ENCODE results near the gene SF3A1.
"Not testable (repeated sequence)": the region's sequence is repeated elsewhere in the genome, so short reads cannot be mapped to it uniquely, and the experiment has no call there.

Gene SF3A1

DNA sequence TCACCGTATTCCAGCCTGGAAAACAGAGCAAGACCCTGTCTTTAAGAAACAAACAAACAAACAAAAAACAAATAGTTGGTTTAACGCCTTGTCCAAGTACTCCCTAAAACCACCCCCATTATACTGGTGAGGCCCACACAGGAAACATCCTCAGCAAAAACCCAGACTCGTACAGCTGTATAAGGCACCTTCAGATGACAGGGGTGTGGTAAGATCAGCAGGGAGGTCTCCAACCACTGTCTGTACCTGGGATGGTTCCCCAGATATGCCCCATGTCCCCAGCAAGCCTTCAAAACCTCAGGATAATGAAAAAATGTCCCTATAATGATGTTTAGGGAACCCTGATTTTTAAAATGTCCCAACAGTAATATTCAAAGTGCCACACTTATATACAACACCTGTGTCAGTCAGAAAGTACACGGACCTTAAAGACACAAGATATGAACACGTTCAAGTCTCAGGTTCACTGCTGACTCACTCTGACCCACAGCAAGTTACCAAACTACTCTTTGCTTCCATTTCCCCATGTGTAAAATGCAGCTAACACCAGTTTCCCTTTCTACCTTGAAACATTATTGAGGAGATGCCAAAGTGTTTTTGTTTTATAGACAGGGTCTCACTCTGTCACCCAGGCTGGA lies 9.3 kb downstream of the SF3A1 start:
- DNase-seq (ENCODE audit: low spot score): no peak

DNA sequence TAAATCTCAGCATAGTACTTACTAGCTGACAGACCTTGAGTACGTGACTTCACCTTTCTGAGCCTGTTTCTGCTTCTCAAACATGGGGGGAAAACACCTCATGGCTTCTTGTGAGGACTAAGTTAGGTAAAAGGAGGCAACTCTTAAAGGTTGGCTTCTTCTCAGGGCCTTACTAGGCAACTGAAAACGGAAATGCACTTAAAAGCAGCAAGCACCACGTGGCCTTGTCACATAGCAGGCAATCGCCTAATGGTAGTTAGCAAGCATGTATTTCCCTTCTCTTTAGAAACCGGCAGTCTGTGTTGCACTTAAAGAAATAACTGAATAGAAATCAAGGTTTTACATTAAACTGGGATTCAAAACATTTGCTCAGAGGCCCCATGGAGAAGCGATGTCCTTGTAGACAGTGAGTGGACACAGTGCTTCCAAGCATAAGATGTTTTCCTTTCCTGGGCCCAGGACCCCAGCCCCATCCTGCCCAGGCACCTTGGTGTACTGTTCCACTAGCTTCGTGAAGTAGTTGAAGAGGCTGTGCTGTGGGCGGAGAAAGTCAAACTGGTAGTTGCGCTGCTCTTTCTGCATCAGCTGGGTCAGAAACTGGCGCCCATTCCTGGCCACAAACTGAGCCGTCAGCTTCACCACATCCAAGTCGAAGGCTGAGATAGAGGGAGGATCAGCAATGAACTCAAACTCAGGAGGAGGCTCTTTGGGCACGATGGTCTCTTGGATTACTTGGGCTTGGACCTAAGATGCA lies 12.1 kb downstream of the SF3A1 start:
- no peak for DNase-seq (ENCODE audit: low spot score)

DNA sequence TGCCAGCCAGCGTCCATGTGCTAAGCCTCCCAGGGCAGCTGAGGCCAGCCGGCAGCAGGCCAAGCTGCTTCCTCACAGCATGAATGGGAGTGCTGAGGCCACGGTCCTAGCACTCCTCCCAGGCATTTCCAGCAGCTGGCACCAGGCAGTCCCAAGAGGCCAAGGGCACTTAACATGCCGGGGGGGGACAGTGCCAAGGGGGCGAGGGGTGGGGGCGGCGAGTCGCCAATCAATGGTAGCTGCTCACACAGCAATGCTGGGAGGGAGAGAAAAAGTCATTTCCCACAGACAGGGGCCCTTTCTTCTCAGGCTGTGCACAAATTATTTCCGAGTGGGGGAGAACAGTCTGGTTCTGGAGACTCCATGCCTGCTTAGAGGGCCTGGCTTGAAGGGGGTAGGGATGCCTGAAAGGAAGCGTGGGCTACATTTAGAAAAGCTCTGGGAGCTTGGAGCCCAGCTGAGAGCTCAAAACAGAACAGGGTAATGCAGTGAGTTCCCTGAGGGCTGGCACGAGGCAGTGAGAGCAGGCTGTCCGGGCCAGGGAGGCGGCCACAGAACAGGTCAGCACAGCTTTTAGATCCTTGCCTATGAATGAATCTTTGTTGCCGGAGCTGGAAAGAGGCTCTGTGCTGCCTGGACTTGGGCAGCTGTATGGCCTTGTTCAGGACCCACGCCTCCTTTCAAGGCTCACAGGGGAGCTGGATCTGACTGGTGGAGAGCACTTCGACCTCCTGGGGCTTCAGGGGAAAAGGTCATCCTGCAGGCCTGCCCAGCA lies 15.6 kb downstream of the SF3A1 start:
- no peak for DNase-seq (ENCODE audit: low spot score)

DNA sequence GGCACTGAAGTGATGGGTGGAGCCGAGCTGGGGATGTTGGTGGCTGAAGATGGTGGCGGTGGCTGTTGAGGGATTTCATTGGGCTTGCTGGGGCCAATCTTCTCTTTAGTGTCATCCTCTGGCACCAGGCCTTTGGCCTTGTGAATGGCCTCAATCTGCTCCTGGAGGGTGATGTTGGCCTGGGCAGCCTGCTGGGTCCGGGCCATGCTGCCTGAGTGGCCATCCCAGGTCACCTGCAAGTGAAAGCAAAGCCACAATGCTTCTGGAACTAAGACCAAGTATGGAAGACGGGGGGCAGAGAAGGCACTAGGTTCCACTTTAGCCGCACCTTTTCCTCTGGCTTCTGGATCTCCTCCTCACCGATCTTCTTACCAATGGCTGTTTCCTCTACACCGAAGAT lies 17.9 kb downstream of the SF3A1 start:
- no peak for DNase-seq (ENCODE audit: low spot score)

DNA sequence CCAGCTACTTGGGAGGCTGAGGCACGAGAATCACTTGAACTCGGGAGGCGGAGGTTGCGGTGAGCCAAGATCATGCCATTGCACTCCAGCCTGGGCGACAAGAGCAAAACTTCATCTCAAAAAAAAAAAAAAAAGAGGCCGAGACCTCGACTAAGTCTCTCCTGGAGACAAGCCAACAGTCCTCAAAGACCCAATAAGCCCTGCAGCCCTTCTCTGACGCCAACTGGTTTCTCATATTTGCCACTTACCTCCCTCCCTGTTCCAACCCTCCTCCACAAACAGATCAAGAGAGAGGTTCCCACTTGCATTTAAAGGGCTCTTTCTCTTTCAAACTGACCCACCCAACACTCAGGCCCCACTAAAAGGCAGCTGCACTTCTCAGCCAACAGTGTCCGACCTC lies 18.4 kb downstream of the SF3A1 start:
- not testable (repeated sequence) for DNase-seq (ENCODE audit: low spot score)

DNA sequence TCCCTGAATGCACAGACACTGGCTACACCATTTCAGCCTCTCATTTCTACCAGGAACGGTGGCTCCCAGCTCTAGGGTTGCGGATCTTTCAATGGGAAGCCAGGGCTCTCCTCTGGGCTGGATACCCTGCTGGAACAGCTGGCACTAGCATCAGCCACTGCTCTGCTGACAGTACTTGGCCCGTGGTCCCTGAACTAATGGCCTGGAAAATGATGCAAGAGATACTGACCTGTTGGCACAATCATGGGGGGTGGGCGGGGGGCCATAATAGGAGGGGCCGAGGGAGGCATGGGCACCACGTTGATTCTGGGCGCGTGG lies 19.3 kb downstream of the SF3A1 start:
- DNase-seq (ENCODE audit: low spot score): no peak

DNA sequence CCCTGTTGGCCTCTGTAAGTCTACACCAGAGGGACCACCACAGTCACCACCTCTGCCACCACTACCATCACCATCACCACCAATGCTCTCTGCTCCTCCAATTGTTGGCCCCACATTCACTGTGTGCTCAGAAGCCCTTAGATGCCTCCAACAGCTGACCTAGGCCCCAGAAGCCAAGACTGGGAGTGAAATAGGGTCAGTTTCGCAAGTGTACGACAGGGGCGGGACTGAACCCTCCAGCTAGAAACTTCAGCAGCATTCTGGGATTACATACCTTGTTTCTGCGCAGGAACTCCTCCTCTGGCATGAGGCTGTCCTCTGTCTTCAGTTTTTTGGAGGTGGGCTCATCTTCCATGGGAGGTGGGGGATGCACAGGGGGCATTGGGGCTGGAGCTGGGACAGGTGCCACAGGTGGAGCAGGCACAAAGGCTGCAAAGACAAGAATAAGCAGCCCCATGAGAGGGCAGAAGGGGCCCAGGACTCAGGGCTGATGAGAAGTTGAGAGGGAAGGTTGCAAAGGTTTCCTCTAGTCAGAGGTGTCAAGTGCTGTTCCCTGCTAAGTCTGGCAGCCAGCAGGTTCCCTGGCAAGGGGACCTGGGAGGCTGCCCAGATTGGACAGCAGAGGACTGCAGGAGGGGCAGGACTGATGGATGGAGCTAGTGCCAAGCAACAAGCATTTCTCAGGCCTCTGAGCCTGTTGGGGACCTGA lies 19.8 kb downstream of the SF3A1 start:
- DNase-seq (ENCODE audit: low spot score): no peak

DNA sequence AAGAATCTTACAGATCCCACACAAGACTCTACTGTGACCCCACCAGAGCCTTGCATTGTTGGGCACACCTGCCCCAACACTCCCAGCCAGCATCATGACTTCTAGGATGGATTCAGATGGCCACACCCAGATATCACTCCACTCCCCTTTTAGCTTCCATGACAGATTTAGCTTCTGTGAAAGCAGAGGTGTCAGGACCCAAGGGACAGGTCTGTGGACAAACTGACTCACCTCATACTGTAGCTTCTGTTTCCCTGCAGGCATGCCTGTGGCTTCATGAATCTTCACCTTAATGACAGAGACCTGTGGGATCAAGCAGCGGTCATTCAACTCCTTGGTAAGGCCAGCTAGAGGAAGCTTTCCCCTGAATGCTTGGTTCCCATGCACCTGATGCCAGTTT lies 21.5 kb downstream of the SF3A1 start:
- DNase-seq (ENCODE audit: low spot score): no peak

DNA sequence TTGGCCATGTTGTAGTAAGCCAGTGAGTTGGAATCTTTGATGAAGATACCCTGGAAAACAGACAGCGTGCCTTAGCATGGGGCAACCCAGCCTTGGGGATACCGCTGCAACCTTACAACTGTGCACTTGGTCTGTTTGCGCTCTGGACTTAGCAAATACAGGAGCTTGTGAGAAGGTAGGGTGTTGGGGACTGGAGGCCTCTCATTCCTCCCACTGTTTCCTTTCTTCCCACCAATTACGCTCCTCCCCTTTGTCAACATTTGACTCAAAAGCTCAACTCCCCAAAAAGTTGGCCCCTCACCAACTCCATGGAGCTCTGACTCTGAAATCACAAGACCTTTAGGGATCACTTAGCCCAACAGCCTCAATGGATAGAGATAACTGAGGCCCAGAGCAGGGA lies 22.0 kb downstream of the SF3A1 start:
- no peak for DNase-seq (ENCODE audit: low spot score)

DNA sequence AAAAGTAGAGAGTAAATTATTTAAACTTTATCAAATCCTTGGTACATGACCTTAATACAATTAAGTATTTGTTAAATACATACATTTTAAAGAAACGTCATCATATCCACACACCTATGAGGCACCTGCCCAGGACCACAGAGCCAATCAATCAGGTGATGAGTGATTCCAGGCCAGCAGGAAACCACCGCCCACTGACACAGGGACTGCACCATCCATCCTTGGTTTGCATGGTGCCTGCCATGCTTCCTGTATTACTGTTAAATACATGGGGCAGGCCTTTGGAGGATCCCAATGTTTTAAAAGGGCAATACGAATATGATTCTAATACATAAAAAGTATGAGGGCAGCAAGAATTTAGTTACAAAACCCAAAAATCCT lies 23.0 kb downstream of the SF3A1 start:
- DNase-seq (ENCODE audit: low spot score): no peak

DNA sequence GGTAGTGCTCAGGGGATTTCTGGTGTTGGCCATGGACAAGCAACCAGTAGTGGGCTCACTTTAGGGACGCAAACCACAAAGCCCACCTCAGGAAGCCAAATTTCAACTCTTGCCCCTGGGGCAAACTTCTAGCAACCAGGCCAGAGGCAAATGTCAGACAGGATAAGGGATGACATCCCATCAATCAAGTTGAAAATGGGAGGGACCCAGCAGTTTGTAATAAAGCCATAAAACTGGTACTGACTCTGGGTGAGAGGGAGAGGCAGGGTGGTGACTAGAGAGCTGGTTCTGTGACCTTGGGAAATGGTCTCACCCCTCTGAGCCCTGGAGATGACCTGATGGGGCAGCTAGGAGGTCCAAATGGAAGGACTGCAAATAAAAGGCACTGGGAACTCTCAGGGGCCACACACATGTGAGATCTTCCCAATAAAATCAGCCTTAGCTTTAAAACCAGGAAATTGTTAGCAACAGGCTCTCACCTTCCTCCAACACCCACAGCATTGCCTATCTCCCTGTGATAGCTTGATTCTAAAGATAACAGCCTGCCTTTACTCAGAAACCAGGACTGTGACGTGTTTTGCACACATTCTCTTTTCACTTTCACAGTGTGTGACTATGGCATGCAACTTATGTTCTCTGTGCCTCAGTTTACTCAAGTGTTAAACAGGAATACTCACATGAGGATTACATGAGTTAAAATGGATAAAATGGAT lies 23.5 kb downstream of the SF3A1 start:
- no peak for DNase-seq (ENCODE audit: low spot score)

DNA sequence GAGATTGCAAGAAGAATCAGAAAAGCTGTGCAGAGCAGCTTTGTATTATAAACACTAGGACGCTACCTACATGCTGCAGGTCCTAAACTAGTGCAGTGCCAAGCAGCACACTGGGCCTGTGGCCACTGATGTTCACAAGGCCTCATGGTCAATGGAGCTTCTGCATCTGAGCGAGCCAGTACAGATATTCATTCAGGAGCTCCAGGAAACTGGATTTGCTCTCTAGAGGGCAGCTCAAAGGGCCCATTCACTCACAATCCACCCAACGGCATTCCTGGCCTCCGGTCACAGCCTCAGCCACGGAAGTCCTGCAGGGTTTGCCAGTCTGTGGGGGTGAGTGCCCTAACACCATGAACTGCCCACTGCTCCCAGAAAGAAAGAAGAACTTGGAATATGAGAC lies 24.1 kb downstream of the SF3A1 start:
- no peak for DNase-seq (ENCODE audit: low spot score)

DNA sequence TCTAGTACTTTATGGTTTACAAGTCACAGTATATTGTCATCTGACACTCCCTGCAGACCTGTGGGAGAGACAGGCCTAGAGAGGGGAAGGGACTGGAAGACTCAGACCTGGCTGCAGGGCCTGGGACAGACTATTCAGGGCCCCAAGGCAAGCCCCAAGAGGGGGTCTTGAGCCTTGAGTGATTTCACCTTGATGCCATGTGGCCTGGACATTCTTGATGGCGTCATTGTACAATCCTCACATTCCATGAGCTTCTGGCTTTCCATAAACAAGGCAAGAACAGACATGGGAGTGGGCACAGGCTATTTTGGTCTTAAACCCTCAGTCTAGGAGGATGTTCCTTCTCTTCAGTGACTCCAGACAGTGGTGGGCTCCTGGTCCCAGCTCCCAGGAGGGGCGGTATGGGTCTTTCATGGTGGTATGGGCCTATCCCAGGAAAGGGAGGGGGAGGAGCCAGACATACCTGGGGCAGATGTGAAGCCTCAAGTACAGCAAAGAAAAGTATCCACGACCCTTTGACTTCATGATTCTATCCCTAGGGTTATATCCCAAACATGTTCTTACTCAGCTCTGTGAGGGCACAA lies 28.1 kb downstream of the SF3A1 start:
- DNase-seq (ENCODE audit: low spot score): no peak

DNA sequence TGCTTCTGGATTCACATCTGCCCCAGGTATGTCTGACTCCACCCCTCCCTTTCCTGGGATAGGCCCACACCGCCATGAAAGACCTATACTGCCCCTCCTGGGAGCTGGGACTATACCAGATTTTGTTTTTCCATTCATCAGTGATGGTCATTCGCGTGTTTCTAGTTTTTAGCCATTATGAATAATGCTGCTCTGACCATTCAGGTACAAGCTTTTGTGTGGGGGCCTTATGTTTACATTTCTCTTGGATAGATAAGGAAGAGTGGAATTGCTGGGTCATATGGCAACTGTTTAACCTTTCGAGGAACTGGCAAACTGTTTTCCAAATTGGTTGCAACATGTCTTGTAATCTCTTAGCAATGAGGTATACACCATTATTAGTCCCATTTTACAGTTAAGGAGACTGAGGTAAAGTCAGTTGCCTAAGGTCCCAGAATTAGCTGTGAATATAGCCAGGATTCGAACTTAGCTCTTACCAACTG lies 28.8 kb downstream of the SF3A1 start:
- no peak for DNase-seq (ENCODE audit: low spot score)

DNA sequence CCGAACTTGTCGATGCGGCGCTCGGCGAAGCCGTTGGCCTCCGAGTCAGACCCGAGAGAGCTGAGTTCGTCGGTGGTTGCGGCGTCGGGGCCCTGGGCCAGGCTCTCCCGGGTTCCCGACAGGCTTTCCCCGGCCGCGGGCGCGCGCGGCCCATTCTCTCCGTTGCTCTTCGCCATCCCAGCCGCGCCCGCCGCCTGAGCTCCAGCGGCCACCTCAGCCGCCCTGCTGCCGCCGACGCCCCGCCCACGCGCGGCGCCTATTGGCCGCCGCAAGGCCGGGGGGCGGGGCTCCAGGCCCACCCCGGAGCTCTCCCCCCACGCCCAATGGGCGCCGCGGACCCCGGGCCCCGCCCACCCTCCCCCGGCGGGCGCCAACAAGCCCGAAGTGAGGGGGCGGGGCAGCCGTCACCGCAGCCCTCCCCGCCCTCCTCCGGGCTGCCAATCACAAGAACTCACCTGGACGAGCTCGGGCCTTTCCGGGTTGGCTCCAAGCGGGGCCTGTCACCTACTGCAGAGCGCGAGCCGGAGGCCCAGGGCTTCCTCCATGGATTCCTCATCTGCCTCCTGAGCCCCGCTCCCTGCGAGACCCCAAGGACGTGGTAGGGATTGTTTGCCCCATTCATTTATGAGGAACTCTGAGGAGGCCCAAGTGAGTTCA lies 29.9 kb downstream of the SF3A1 start, which contains the start of gene TBC1D10A:
Gene TBC1D10A, minus strand, starts transcription at position 236 of the 657 bp plus-strand sequence. Its CDS starts 60 bp downstream, at position 176.
- peak; percentile 100 for DNase-seq (ENCODE audit: low spot score)

DNA sequence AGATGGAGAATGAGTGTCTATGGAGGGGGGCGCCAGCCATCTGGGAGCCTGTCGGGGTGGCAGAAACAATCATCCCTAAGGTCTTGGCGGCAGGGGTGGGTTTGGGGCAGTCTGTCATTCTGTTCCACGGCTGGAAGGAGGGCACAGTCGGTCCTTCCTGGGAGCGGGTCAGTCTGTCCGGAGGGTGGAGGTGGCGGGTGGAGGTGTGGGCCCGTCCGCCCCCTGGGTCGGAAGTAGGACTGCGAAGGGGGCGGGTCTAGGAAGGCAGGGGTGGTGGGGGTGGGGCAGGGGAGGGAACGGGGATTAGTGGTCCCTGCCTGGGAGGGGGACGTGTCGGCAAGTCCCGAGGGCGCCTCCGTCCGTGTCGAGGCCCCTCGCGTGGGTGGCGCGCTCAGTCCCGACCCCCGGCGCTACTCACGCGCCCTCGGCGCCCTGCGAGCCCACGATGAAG lies 30.4 kb downstream of the SF3A1 start:
- DNase-seq (ENCODE audit: low spot score): peak; percentile 53

DNA sequence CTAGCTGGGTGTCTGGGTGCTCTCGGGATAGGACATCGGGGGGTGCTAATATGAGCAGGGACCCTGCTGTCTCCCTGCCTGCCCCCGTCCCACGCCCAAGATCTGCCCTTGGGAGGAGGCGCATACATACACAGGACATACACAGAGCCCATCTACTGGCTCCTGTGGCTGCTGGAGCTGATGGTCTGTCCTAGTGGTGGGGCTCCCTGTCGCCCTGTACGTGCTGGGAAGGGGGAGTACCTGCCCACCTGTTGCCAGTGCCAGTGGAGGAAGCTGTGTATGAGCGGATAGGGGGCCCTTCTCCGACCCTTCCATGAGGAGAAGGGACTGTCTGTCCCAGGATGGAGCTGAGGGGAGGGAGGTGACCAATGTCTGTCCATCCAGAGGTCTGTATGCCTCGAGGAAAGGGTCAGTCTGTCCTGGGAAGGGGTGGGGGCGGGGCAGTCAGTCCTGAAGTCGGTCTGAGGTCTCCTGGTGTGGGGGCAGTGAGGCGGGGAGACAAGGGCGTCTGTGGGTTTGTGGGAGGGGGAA lies 30.9 kb downstream of the SF3A1 start:
- no peak for DNase-seq (ENCODE audit: low spot score)

DNA sequence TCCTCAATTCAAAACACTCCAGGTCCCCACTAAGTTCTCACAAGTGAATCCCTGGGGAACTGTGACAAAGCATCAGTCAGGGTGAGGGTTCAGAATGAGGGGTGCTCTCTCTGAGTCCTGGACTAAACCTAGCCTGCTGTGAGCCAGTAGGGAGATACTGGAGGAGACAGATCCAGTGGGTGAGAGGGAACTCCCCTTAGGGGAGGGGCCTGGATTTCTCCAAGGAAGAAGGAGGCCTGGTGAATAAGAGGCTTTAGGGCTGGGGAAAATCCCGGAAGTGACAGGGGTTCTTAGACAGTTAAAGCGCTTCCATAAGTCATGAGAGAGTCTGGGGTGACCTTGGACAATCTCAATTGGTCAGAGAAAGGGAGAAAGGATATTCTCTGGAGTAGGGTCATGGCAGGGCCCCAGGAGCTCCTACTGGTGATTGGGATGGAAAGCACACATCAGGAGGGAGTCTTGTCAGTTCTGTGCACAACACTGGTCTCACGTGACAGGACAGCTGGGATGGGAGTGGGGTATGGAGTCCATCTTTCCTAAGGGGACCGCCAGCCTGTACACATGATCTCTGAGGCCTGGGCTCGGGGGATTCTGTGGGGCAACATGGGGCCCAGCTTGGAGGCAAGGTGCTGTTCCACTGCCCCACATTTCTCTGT lies 31.5 kb downstream of the SF3A1 start:
- DNase-seq (ENCODE audit: low spot score): no peak

DNA sequence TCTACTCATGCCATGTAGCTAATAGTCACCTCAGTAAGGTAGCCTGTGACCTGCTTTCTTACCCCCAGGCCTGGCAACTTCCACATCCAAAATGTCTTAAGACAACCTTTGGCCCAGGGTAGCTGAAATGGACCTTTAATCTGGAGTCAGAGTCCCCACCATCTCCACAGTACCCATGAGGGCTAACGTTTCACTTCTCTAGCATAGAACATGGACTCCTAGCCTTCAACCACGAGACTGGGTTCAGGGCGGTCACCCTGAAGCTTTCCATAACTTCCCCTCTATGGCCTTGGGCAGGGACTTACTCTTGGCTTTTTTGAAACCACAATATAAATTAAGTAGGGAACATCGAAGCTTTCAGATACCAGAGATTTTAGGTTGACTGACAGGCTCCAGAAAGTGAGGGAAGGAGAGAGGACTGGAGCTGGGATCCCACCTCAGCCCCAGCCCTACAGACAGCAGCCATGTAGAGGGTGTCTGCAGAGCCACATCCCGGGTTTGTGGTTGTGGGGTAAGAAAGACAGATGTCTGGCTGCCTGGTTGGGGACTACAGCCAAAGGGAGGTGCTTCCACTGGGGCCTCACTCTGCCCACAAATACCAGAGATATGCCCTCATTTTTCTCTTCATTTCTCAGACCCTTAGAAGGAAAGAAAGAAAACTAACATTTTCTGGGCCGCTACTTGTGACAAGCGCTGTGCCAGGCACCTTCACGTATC lies 32.5 kb downstream of the SF3A1 start:
- no peak for DNase-seq (ENCODE audit: low spot score)

All from germinal center (tissue), 1 donor.